H1 (cell line): ENCODE measurements around the gene SMIM13. TPM values are rescaled to one million over a fixed set of nuclear protein-coding genes. Genes with fewer than 3 reads are reported as not detected.

Experiments
- ASH2L ChIP-seq: fragments of 200-600, 300-600 bp; sonication (generic); IDR thresholded peaks from one replicate; pipeline ENCODE4 v1.7.1; 2017; ENCODE audit warnings: low read length
- BRCA1 ChIP-seq: IDR thresholded peaks from 2 replicates; pipeline ENCODE4 v1.6.1; 2012; ENCODE audit warnings: low read depth, low read length, improper control_type of control experiment
- CREB1 ChIP-seq: IDR thresholded peaks from 2 replicates; pipeline ENCODE4 v1.6.1; 2012; ENCODE audit warnings: inconsistent platforms
- EP300 ChIP-seq, 2 experiments: IDR thresholded peaks; 1 replicate in 1 of 2; 2 replicates in 1 of 2; pipeline ENCODE4 v1.6.1; 2011 to 2012; ENCODE audit warnings: low read depth in 2 of 2, low read length in 2 of 2, mild to moderate bottlenecking in 2 of 2, borderline replicate concordance in 1 of 2, inconsistent platforms in 1 of 2, moderate library complexity in 1 of 2
- GABPA ChIP-seq: IDR thresholded peaks from 2 replicates; pipeline ENCODE4 v1.6.1; 2011; ENCODE audit warnings: mild to moderate bottlenecking, low read length, moderate library complexity, borderline replicate concordance; ENCODE audit not compliant: insufficient read depth
- HDAC6 ChIP-seq: IDR thresholded peaks from one replicate; pipeline ENCODE4 v1.7.1; 2012; ENCODE audit warnings: low read depth, mild to moderate bottlenecking, inconsistent platforms, low read length, moderate library complexity
- KDM1A ChIP-seq: fragments of 200-600, 300-600 bp; sonication (generic); IDR thresholded peaks from 2 replicates; pipeline ENCODE4 v1.7.1; 2016; ENCODE audit warnings: mild to moderate bottlenecking, low read length, borderline replicate concordance
- MAFK ChIP-seq: IDR thresholded peaks from 2 replicates; pipeline ENCODE4 v1.6.1; 2012; ENCODE audit warnings: low read depth, mild to moderate bottlenecking, improper control_type of control experiment, low read length
- NANOG ChIP-seq: IDR thresholded peaks from 2 replicates; pipeline ENCODE4 v1.6.1; 2011; ENCODE audit warnings: low read length, low read depth, mild to moderate bottlenecking, inconsistent platforms; ENCODE audit not compliant: insufficient read depth, poor library complexity, severe bottlenecking
- RAD21 ChIP-seq, 2 experiments: IDR thresholded peaks in 1 of 2; conservative IDR thresholded peaks in 1 of 2; 2 replicates each; pipeline ENCODE4 v1.6.1; 2011; ENCODE audit warnings: low read depth in 2 of 2, low read length in 2 of 2, improper control_type of control experiment in 1 of 2, inconsistent platforms in 1 of 2, mild to moderate bottlenecking in 1 of 2, moderate library complexity in 1 of 2
- RBBP5 ChIP-seq: IDR thresholded peaks from 2 replicates; pipeline ENCODE4 v1.7.1; 2012; ENCODE audit warnings: low read depth, mild to moderate bottlenecking, inconsistent platforms, low read length, moderate library complexity, borderline replicate concordance
- RXRA ChIP-seq: IDR thresholded peaks from 2 replicates; pipeline ENCODE4 v1.6.1; 2011; ENCODE audit warnings: low read depth, mild to moderate bottlenecking, low read length, moderate library complexity; ENCODE audit not compliant: insufficient read depth
- SP1 ChIP-seq: IDR thresholded peaks from 2 replicates; pipeline ENCODE4 v1.6.1; 2011; ENCODE audit warnings: low read depth, low read length
- TAF1 ChIP-seq: IDR thresholded peaks from 2 replicates; pipeline ENCODE4 v1.6.1; 2011; ENCODE audit warnings: mild to moderate bottlenecking, low read depth, low read length
- TBP ChIP-seq: IDR thresholded peaks from 2 replicates; pipeline ENCODE4 v1.6.1; 2011; ENCODE audit warnings: low read depth, low read length, improper control_type of control experiment
- USF2 ChIP-seq: IDR thresholded peaks from 2 replicates; pipeline ENCODE4 v1.6.1; 2011; ENCODE audit warnings: low read length, improper control_type of control experiment
- ZNF274 ChIP-seq: IDR thresholded peaks from 2 replicates; pipeline ENCODE4 v1.7.0; 2012; ENCODE audit warnings: low read length, borderline replicate concordance; ENCODE audit errors: extremely low read depth
- polyA plus RNA-seq, 7 experiments: library from polyadenylated mRNA; depleted of rRNA in 3 of 7; stranded (reverse) in 5 of 7; unstranded in 2 of 7; fragments of >200 nt in 5 of 7; fragments of 200-250 nt in 2 of 7; gene quantifications; 1 replicate in 5 of 7; 2 replicates in 1 of 7; 4 replicates in 1 of 7; pipeline versions ENCODE4 v1.2.1 to v1.2.3, GENCODE V29; 2011 to 2013; ENCODE audit warnings: missing spikeins in 2 of 7, mixed read lengths in 2 of 7
- total RNA-seq: library from RNA; stranded (reverse); fragmentation: NEBNext Ultra II Directional; extraction: Animal tissue kit (Norgen Biotek cat#: 25700); gene quantifications from 2 replicates; pipeline ENCODE4 v1.2.1, GENCODE V29; 2021

Gene SMIM13
- total and polyA plus RNA-seq, 2 of the 8 experiments (the other 6 are each of a cell fraction or from before 2014, with no cell fraction given), result 1.7 to 10.6 TPM

DNA sequence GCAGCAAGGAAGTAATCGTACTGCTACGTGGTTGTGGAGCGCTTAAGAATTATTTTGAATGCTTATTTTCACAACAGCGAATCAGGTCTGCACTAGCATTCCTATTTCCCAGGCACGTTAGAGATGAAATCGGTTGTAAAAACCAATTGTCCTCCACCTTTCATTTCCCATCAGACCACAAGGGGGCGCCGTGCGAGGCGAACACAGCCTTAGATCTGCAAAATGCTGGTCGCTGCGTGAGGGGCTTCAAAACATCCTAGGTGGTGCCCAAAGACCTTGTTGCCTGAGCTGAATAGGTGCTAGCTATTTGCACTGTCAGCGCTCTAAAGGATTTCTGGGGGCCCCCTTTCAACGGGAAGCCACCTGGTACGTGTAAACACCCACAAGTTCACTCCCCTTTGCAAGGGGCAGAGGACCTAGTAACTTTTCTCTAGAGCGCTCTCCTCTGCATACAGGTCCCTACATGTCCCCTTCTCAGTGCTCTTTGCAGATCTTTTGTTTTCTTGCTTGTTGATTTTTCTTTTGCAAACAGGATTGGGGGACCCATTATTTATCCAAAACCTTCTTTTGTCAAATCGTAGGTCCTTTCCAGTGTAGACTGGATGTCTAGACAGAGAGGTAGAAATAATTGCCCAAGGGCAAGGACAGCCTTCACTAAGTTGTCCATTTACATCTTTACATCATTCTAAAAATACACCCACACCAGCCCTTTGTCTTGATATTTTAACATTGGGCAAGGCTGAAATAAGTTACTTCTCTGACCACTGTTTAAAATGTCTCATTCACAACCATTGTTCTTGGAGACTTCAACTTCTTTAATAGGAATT is 79.1 kb downstream of the SMIM13 start (continued):
- 0 out of 2 replicates have a peak, but pooled peaks have one; percentile 41 for TF ChIP-seq GABPA
- TF ChIP-seq RAD21 (IDR thresholded peaks at IDR 0.05 in 1 of 2, conservative IDR thresholded peaks at IDR 0.05 in 1 of 2; ENCODE audit: low read depth in 2 of 2, low read length in 2 of 2), result peak; percentile 76 to 86
- no peak for TF ChIP-seq SP1
- TF ChIP-seq RXRA, result no peak
- TF ChIP-seq RBBP5, result no peak
- no peak for TF ChIP-seq MAFK
- no peak for TF ChIP-seq EP300 (IDR thresholded peaks at IDR 0.05; ENCODE audit: borderline replicate concordance in 1 of 2, low read depth in 2 of 2, low read length in 2 of 2)
- no peak for TF ChIP-seq CREB1
- 0 out of 2 replicates have a peak, but pooled peaks have one; percentile 20 for TF ChIP-seq TAF1
- TF ChIP-seq NANOG, result no peak
- no peak for TF ChIP-seq ASH2L
- 0 out of 2 replicates have a peak, but pooled peaks have one; percentile 9 for TF ChIP-seq KDM1A
- no peak for TF ChIP-seq TBP
- TF ChIP-seq HDAC6, result no peak
- no peak for TF ChIP-seq BRCA1
- TF ChIP-seq USF2, result no peak
- TF ChIP-seq ZNF274, result no peak
- TF ChIP-seq, all 59 proteins: peak for 7
